22Rv1 (cell line): ENCODE results near the gene C10orf105.

Experiments used
- H3K27ac ChIP-seq: fragments of 450-650 bp; 2 replicates; pipeline ENCODE4 v1.5.1; 2017
- ZFX ChIP-seq: fragments of 450-650 bp; IDR thresholded peaks from 2 replicates; pipeline ENCODE4 v1.6.1; 2017; ENCODE audit warnings: antibody characterized with exemption, borderline replicate concordance
- TF ChIP-seq, protein P1 (sequence below): fragments of 450-650 bp; IDR thresholded peaks from 2 replicates; pipeline ENCODE4 v1.5.1; 2017; ENCODE audit warnings: mild to moderate bottlenecking

C10orf105 gene

GRCh38 chr10:71726580-71727104 lies 7.1 kb upstream of the C10orf105 start:
- no peak for TF ChIP-seq ZFX
- no peak overlapping the region for H3K27ac ChIP-seq

DNA sequence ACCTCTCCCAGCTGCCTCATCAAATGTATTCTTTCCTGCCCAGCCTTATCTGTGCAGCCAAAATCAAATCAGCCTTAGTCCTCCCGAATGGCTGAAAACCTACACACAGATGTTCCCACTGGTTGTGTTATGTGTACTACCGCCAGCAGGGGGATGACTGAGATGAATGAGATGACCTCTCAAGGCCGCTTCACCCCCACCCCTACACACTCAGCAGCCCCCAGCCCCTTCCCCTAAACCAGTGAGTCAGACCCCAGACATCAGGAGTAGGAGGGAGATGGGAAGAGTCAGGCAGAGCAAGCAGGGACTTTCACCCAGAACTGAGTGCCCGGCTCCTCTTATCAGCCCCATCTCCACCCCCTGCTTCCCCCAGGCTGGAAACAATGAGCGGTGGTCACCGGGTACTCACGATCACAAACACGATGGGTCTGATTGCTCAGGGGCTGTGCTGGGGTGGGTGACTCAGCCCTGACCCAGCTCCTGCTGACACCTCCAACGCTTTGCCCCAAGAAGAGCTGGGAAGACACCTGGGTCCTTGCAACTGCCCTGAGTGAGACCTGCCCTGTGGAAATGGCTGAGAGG lies 6.5 kb upstream of the C10orf105 start:
- no peak overlapping the region for H3K27ac ChIP-seq
- TF ChIP-seq, protein P1, sequence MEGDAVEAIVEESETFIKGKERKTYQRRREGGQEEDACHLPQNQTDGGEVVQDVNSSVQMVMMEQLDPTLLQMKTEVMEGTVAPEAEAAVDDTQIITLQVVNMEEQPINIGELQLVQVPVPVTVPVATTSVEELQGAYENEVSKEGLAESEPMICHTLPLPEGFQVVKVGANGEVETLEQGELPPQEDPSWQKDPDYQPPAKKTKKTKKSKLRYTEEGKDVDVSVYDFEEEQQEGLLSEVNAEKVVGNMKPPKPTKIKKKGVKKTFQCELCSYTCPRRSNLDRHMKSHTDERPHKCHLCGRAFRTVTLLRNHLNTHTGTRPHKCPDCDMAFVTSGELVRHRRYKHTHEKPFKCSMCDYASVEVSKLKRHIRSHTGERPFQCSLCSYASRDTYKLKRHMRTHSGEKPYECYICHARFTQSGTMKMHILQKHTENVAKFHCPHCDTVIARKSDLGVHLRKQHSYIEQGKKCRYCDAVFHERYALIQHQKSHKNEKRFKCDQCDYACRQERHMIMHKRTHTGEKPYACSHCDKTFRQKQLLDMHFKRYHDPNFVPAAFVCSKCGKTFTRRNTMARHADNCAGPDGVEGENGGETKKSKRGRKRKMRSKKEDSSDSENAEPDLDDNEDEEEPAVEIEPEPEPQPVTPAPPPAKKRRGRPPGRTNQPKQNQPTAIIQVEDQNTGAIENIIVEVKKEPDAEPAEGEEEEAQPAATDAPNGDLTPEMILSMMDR = 0 out of 2 replicates have a peak, but pooled peaks have one; percentile 7
- no peak for TF ChIP-seq ZFX

DNA sequence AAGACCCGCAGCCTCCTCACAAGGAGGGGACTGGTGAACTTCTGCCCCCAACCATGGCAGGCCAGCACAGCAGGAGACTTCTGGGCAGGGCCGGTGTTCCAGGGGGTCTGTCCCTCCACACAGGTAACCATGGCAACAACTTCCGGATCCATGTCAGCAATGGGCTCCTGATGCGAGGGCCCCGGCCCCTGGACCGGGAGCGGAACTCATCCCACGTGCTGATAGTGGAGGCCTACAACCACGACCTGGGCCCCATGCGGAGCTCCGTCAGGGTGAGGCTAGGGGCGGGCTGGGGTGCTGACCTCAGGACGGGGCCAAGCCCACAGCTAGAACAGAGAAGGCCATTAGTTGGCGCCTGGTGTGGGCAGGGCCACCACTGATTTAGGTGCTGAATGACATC lies 5.7 kb upstream of the C10orf105 start:
- no peak overlapping the region for H3K27ac ChIP-seq
- TF ChIP-seq ZFX = no peak
- TF ChIP-seq, protein P1 = no peak

DNA sequence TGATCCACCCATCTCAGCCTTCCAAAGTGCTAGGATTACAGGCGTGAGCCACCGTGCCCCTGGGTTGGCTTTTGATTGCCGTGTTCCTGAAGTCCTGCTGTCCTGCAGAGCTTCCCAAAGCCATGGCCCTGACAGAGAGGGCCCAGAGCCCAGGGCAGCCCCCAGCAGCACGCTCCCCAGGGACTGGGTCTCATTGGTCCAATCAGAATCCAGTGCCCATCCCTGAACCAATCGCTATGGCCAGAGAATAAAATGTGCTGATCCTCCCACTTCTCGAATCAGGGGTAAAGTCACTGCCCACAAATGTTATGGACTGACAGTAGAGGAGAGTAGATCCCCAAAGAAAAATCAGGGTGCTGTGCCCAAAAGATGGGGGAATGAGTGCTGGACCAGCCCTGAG lies 5.0 kb upstream of the C10orf105 start:
- H3K27ac ChIP-seq = no peak overlapping the region
- no peak for TF ChIP-seq ZFX
- TF ChIP-seq, protein P1 = no peak

DNA sequence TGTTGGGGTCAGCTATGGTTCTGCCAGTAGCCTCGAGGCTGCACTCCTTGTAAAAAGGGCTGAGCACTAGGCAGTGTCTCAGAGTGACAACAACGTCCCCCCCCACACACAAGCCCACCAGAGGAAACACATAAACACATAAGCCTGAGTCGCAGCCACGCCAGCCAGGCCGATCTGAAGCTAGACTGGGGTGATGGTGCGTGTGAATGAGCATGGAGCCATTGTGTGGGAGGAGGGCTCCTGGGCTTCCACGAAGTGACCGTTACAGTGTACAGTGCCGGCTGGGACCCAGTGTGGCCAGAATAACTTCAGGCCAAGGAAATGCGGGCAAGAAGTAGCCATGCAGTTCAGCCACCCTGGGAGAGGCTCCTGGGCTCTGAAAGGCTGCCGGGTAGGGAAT lies 3.7 kb upstream of the C10orf105 start:
- no peak overlapping the region for H3K27ac ChIP-seq
- no peak for TF ChIP-seq ZFX
- TF ChIP-seq, protein P1 = no peak

GRCh38 chr10:71722849-71723248 lies 3.3 kb upstream of the C10orf105 start:
- no peak for TF ChIP-seq ZFX
- TF ChIP-seq, protein P1 = no peak
- H3K27ac ChIP-seq = no peak overlapping the region

- TF ChIP-seq, protein P1 = no peak
- TF ChIP-seq ZFX = no peak
- no peak overlapping the region for H3K27ac ChIP-seq
These were observed 1.7 kb upstream of the C10orf105 start for GRCh38 chr10:71721313-71721712.

GRCh38 chr10:71720288-71720687 lies 710 bp upstream of the C10orf105 start:
- TF ChIP-seq, protein P1 = no peak
- TF ChIP-seq ZFX = no peak
- H3K27ac ChIP-seq = no peak overlapping the region
